ENCODE results near the gene ACTL10. TPM values are rescaled to one million over a fixed set of nuclear protein-coding genes. Genes with fewer than 3 reads are reported as not detected.

Gene ACTL10
- total and polyA plus RNA-seq, 2 of the 13 experiments (the other 11 are each of a cell fraction or from before 2014, with no cell fraction given), result not detected

GRCh38 chr20:33667676-33668465, 1.1 kb downstream of the ACTL10 start (continued):
- TF ChIP-seq ATF7-NPFF (CRISPR knock-in tag; IDR thresholded peaks at IDR 0.05; ENCODE audit: low read depth), result peak; percentile 64; the same call in 1 of the 2 replicates
- TF ChIP-seq, protein P1, sequence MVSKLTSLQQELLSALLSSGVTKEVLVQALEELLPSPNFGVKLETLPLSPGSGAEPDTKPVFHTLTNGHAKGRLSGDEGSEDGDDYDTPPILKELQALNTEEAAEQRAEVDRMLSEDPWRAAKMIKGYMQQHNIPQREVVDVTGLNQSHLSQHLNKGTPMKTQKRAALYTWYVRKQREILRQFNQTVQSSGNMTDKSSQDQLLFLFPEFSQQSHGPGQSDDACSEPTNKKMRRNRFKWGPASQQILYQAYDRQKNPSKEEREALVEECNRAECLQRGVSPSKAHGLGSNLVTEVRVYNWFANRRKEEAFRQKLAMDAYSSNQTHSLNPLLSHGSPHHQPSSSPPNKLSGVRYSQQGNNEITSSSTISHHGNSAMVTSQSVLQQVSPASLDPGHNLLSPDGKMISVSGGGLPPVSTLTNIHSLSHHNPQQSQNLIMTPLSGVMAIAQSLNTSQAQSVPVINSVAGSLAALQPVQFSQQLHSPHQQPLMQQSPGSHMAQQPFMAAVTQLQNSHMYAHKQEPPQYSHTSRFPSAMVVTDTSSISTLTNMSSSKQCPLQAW (CRISPR knock-in tag; IDR thresholded peaks at IDR 0.05), result peak; percentile 43; the same call in 1 of the 2 replicates
- peak; percentile 79 for TF ChIP-seq AGO2 (optimal IDR thresholded peaks at IDR 0.05; ENCODE audit: low read depth, low read length)
- TF ChIP-seq, protein P2, sequence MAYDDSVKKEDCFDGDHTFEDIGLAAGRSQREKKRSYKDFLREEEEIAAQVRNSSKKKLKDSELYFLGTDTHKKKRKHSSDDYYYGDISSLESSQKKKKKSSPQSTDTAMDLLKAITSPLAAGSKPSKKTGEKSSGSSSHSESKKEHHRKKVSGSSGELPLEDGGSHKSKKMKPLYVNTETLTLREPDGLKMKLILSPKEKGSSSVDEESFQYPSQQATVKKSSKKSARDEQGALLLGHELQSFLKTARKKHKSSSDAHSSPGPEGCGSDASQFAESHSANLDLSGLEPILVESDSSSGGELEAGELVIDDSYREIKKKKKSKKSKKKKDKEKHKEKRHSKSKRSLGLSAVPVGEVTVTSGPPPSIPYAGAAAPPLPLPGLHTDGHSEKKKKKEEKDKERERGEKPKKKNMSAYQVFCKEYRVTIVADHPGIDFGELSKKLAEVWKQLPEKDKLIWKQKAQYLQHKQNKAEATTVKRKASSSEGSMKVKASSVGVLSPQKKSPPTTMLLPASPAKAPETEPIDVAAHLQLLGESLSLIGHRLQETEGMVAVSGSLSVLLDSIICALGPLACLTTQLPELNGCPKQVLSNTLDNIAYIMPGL (CRISPR knock-in tag; IDR thresholded peaks at IDR 0.05; ENCODE audit: borderline replicate concordance in 1 of 2, low read depth in 1 of 2), result peak in 1 of 2 experiments; percentile 31; a peak in 1 of 4 replicates
- TF ChIP-seq KMT2A (CRISPR knock-in tag; IDR thresholded peaks at IDR 0.05), result 0 out of 2 replicates have a peak, but pooled peaks have one; percentile 13
- TF ChIP-seq PHF8 (CRISPR knock-in tag; IDR thresholded peaks at IDR 0.05), result peak; percentile 42; the same call in 1 of the 2 replicates
- TF ChIP-seq CSRNP1 (CRISPR knock-in tag; IDR thresholded peaks at IDR 0.05), result no peak
- TF ChIP-seq ZNF333 (CRISPR knock-in tag; IDR thresholded peaks at IDR 0.05; ENCODE audit: borderline replicate concordance), result no peak
- TF ChIP-seq ZC3H4 (CRISPR knock-in tag; IDR thresholded peaks at IDR 0.05; ENCODE audit: borderline replicate concordance), result 0 out of 2 replicates have a peak, but pooled peaks have one; percentile 3
- TF ChIP-seq GATAD1 (CRISPR knock-in tag; IDR thresholded peaks at IDR 0.05), result 0 out of 2 replicates have a peak, but pooled peaks have one; percentile 14
- no peak for TF ChIP-seq KLF9 (CRISPR knock-in tag; IDR thresholded peaks at IDR 0.05; ENCODE audit: low read depth)
- TF ChIP-seq ZBTB4 (CRISPR knock-in tag; IDR thresholded peaks at IDR 0.05; ENCODE audit: borderline replicate concordance), result peak; percentile 96
- TF ChIP-seq, protein P3, sequence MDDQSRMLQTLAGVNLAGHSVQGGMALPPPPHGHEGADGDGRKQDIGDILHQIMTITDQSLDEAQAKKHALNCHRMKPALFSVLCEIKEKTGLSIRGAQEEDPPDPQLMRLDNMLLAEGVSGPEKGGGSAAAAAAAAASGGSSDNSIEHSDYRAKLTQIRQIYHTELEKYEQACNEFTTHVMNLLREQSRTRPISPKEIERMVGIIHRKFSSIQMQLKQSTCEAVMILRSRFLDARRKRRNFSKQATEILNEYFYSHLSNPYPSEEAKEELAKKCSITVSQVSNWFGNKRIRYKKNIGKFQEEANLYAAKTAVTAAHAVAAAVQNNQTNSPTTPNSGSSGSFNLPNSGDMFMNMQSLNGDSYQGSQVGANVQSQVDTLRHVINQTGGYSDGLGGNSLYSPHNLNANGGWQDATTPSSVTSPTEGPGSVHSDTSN (CRISPR knock-in tag; IDR thresholded peaks at IDR 0.05; ENCODE audit: borderline replicate concordance), result no peak
- TF ChIP-seq ZNF782 (CRISPR knock-in tag; IDR thresholded peaks at IDR 0.05; ENCODE audit: borderline replicate concordance), result 0 out of 2 replicates have a peak, but pooled peaks have one; percentile 33
- TF ChIP-seq ZGPAT (CRISPR knock-in tag; IDR thresholded peaks at IDR 0.05), result 0 out of 2 replicates have a peak, but pooled peaks have one; percentile 49
